BJ (cell line): ENCODE measurements around the gene TM9SF2. TPM values are rescaled to one million over a fixed set of nuclear protein-coding genes. Genes with fewer than 3 reads are reported as not detected.
A peak's percentile ranks its signal among the peaks of the same experiment; 100 is the strongest.

Source experiments
- CTCF ChIA-PET: fragments of 350-600 bp; formaldehyde crosslinking; extraction: SDS; loops from one replicate; lab custom pipeline; 2021; ENCODE audit warnings: antibody characterized with exemption, inconsistent platforms; lab: Yijun Ruan, JAX
- POLR2A ChIA-PET: fragments of 300-600 bp; sonication (Branson Sonifier 250); formaldehyde crosslinking; extraction: SDS; loops from one replicate; lab custom pipeline; 2021; ENCODE audit warnings: antibody characterized with exemption; lab: Charles Lee
- DNase-seq: peaks from one replicate; pipeline ENCODE4 v3.0.0-alpha.2; 2011; ENCODE audit warnings: low read depth
- H3K27me3 ChIP-seq: 2 replicates; pipeline ENCODE4 v1.6.0; 2011; ENCODE audit warnings: low read length; ENCODE audit not compliant: control insufficient read depth, insufficient read depth
- H3K36me3 ChIP-seq: 2 replicates; pipeline ENCODE4 v1.5.1; 2011; ENCODE audit warnings: low read length; ENCODE audit not compliant: control insufficient read depth, insufficient read depth
- H3K4me3 ChIP-seq: 2 replicates; pipeline ENCODE4 v1.5.1; 2011; ENCODE audit warnings: low read depth, mild to moderate bottlenecking, control low read depth, low read length
- CTCF ChIP-seq: IDR thresholded peaks from 2 replicates; pipeline ENCODE4 v1.5.1; 2011; ENCODE audit warnings: low read depth, mild to moderate bottlenecking, control low read depth, inconsistent platforms, low read length, moderate library complexity; ENCODE audit not compliant: insufficient read depth
- polyA plus RNA-seq: library from polyadenylated mRNA; depleted of rRNA; stranded (reverse); fragments of >200 nt; gene quantifications from 2 replicates; pipeline ENCODE4 v1.2.3, GENCODE V29; 2011; rRNA removed
- small RNA-seq: library from RNA; depleted of rRNA; stranded (forward); fragments of <200 nt; gene quantifications from one replicate; pipeline ENCODE3, GENCODE V24; 2012; ENCODE audit warnings: low replicate concordance, low read depth; ENCODE audit not compliant: insufficient read length

The TM9SF2 gene
- polyA plus RNA-seq, 1 experiment = 62.0 TPM

- H3K4me3 ChIP-seq = peak overlapping the region; percentile 55
- H3K36me3 ChIP-seq = no peaks in the 10 kb centered on the region
- no peaks in the 10 kb centered on the region; the same call in 1 of the 2 replicates for H3K27me3 ChIP-seq
- POLR2A ChIA-PET = no interaction called here
- TF ChIP-seq CTCF = peak; percentile 37
- CTCF ChIA-PET = interaction anchor here (1.0 to 1.6 kb wide), 4 partner anchors 78 to 429 kb away, joined by 3 to 4 read pairs (median 3); no protein-coding TSS in a partner anchor
- no peak for DNase-seq
Measured at GRCh38 chr13:99605420-99606323, 104.4 kb downstream of the TM9SF2 start.

GRCh38 chr13:99606324-99607066, 105.2 kb downstream of the TM9SF2 start, which contains the start of gene CLYBL:
Gene CLYBL (plus strand): TSS chr13:99606690.
- DNase-seq = no peak
- no peaks in the 10 kb centered on the region for H3K36me3 ChIP-seq
- no peaks in the 10 kb centered on the region; the same call in 1 of the 2 replicates for H3K27me3 ChIP-seq
- CTCF ChIA-PET = interaction anchor here (0.5 to 1.6 kb wide), 6 partner anchors 27 to 956 kb away, joined by 3 to 4 read pairs (median 3); no protein-coding TSS in a partner anchor
- TF ChIP-seq CTCF = no peak
- peak within 1 kb of the TSS; percentile 58 for H3K4me3 ChIP-seq
- POLR2A ChIA-PET = no interaction called here

- no peaks in the 10 kb centered on the region; the same call in none of the 2 replicates for H3K27me3 ChIP-seq
- ChIA-PET POLR2A (interaction anchor here (0.6 kb wide), 1 partner anchor 18 kb away, joined by 11 read pairs; no protein-coding TSS in a partner anchor), CTCF (no interaction called here)
- no peak for DNase-seq
- H3K4me3 ChIP-seq = no peak overlapping the region
- no peak for TF ChIP-seq CTCF
- H3K36me3 ChIP-seq = no peaks in the 10 kb centered on the region
Measured at GRCh38 chr13:99608345-99608744, 107.1 kb downstream of the TM9SF2 start.

- ChIA-PET CTCF (interaction anchor here (0.7 to 1.3 kb wide), 4 partner anchors 9 to 110 kb away, joined by 3 read pairs; no protein-coding TSS in a partner anchor), POLR2A (no interaction called here)
- H3K4me3 ChIP-seq = no peak overlapping the region
- H3K36me3 ChIP-seq = no peaks in the 10 kb centered on the region
- DNase-seq = no peak
- H3K27me3 ChIP-seq = no peaks in the 10 kb centered on the region; the same call in 1 of the 2 replicates
- peak; percentile 31; the same call in 1 of the 2 replicates for TF ChIP-seq CTCF
Measured at GRCh38 chr13:99610702-99611289, 109.5 kb downstream of the TM9SF2 start.

Small RNA genes lying within 50 kb of the gene (small RNA-seq; reads per million reads assigned to genes)
- not detected for gene AL139035.1

Other genes starting within 250 kb of the TM9SF2 start
- gene GPR18, start 243.1 kb upstream of the TM9SF2 start, polyA plus RNA-seq = not detected in 2 replicates
- 0.31 and 0.37 TPM in 2 replicates for gene GPR183, start 194.1 kb upstream of the TM9SF2 start, polyA plus RNA-seq
- 0.78 and 1.2 TPM in 2 replicates for gene CLYBL, start 105.2 kb downstream of the TM9SF2 start, polyA plus RNA-seq